ENCODE results near the gene ELMO1. TPM values are rescaled to one million over a fixed set of nuclear protein-coding genes. Genes with fewer than 3 reads are reported as not detected.

The ELMO1 gene
- total RNA-seq, 1 donor from 2014 or later = 66.1 TPM

GRCh38 chr7:37440738-37441385 is 7.8 kb downstream of the ELMO1 start:
- Mint-ChIP-seq H3K4me3 (ENCODE audit: low read depth) (peak overlapping the region; percentile 31), H3K27ac (peak overlapping the region; percentile 98), H3K9me3 (ENCODE audit: low read depth) (peaks cover 3% of the 10 kb centered on the region), H3K27me3 (no peaks in the 10 kb centered on the region), H3K36me3 (ENCODE audit: insufficient read depth) (peaks cover 4% of the 10 kb centered on the region), H3K4me1 (ENCODE audit: low read depth) (peaks cover 46% of the 10 kb centered on the region)
- no peak for TF ChIP-seq CTCF (IDR thresholded peaks at IDR 0.05; ENCODE audit: unreplicated experiment)
- no peak for DNase-seq (ENCODE audit: low spot score, unreplicated experiment)

GRCh38 chr7:37439653-37440026 is 9.0 kb downstream of the ELMO1 start:
- Mint-ChIP-seq H3K27me3 (no peaks in the 10 kb centered on the region), H3K9me3 (ENCODE audit: low read depth) (peaks cover 3% of the 10 kb centered on the region)

GRCh38 chr7:37438906-37439652 is 9.6 kb downstream of the ELMO1 start:
- Mint-ChIP-seq H3K4me1 (ENCODE audit: low read depth) (peaks cover 45% of the 10 kb centered on the region), H3K27ac (peak overlapping the region; percentile 82), H3K4me3 (ENCODE audit: low read depth) (no peak overlapping the region), H3K27me3 (no peaks in the 10 kb centered on the region), H3K9me3 (ENCODE audit: low read depth) (peaks cover 3% of the 10 kb centered on the region), H3K36me3 (ENCODE audit: insufficient read depth) (peaks cover 1% of the 10 kb centered on the region)
- no peak for DNase-seq (ENCODE audit: low spot score, unreplicated experiment)
- no peak for TF ChIP-seq CTCF (IDR thresholded peaks at IDR 0.05; ENCODE audit: unreplicated experiment)

More at GRCh38 chr7:37439653-37440026, 9.0 kb downstream of the ELMO1 start:
- Mint-ChIP-seq H3K4me3 (ENCODE audit: low read depth) (no peak overlapping the region), H3K4me1 (ENCODE audit: low read depth) (peaks cover 43% of the 10 kb centered on the region), H3K36me3 (ENCODE audit: insufficient read depth) (peaks cover 1% of the 10 kb centered on the region), H3K27ac (peak overlapping the region; percentile 98)
- TF ChIP-seq CTCF (IDR thresholded peaks at IDR 0.05; ENCODE audit: unreplicated experiment) = no peak
- DNase-seq (ENCODE audit: low spot score, unreplicated experiment) = no peak

GRCh38 chr7:37435156-37435855 is 13.4 kb downstream of the ELMO1 start:
- peaks cover 29% of the 10 kb centered on the region for H3K4me1 Mint-ChIP-seq (ENCODE audit: low read depth)
- no peak for TF ChIP-seq CTCF (IDR thresholded peaks at IDR 0.05; ENCODE audit: unreplicated experiment)
- H3K9me3 Mint-ChIP-seq (ENCODE audit: low read depth) = peaks cover 3% of the 10 kb centered on the region
- H3K27ac Mint-ChIP-seq = peak overlapping the region; percentile 89
- no peak overlapping the region for H3K4me3 Mint-ChIP-seq (ENCODE audit: low read depth)
- peaks cover 4% of the 10 kb centered on the region for H3K36me3 Mint-ChIP-seq (ENCODE audit: insufficient read depth)
- H3K27me3 Mint-ChIP-seq = no peaks in the 10 kb centered on the region
- DNase-seq (ENCODE audit: low spot score, unreplicated experiment) = no peak

GRCh38 chr7:37434529-37434928 is 14.1 kb downstream of the ELMO1 start:
- Mint-ChIP-seq H3K27ac (peak overlapping the region; percentile 89), H3K36me3 (ENCODE audit: insufficient read depth) (peaks cover 4% of the 10 kb centered on the region), H3K4me3 (ENCODE audit: low read depth) (no peak overlapping the region), H3K9me3 (ENCODE audit: low read depth) (peaks cover 3% of the 10 kb centered on the region), H3K27me3 (no peaks in the 10 kb centered on the region), H3K4me1 (ENCODE audit: low read depth) (peaks cover 30% of the 10 kb centered on the region)
- no peak for DNase-seq (ENCODE audit: low spot score, unreplicated experiment)
- TF ChIP-seq CTCF (IDR thresholded peaks at IDR 0.05; ENCODE audit: unreplicated experiment) = no peak
